Pulmonary artery endothelial cell (primary cell): ENCODE data around the gene PARD3. TPM values are rescaled to one million over a fixed set of nuclear protein-coding genes. Genes with fewer than 3 reads are reported as not detected.
A peak's percentile ranks its signal among the peaks of the same experiment; 100 is the strongest.
"Not testable (repeated sequence)": the region's sequence is repeated elsewhere in the genome, so short reads cannot be mapped to it uniquely, and the experiment has no call there.

Experiments used
- DNase-seq: peaks from one replicate; pipeline ENCODE4 v3.0.0-alpha.2; 2011; ENCODE audit warnings: low read depth, low spot score
- total RNA-seq: library from RNA; depleted of rRNA; stranded (reverse); fragments of >200 nt; gene quantifications from 2 replicates; pipeline ENCODE4 v1.2.3, GENCODE V29; 2014

PARD3 gene
- total RNA-seq, 1 donor from 2014 or later, result 34.8 TPM

- no peak for DNase-seq
Measured at GRCh38 chr10:34088208-34088794, 726.8 kb downstream of the PARD3 start.

- DNase-seq, result no peak
Measured at GRCh38 chr10:34087095-34087418, 728.0 kb downstream of the PARD3 start.

GRCh38 chr10:34083567-34083966 is 731.5 kb downstream of the PARD3 start:
- no peak for DNase-seq

- no peak for DNase-seq
Measured at GRCh38 chr10:34081948-34082347, 733.1 kb downstream of the PARD3 start.

GRCh38 chr10:34081347-34081743 is 733.8 kb downstream of the PARD3 start:
- no peak for DNase-seq

- DNase-seq, result no peak
Measured at GRCh38 chr10:34080485-34081346, 734.4 kb downstream of the PARD3 start.

- DNase-seq, result no peak
Measured at GRCh38 chr10:34079702-34080484, 735.2 kb downstream of the PARD3 start.

- peak; percentile 86 for DNase-seq
Measured at GRCh38 chr10:34078745-34079470, 736.2 kb downstream of the PARD3 start.

GRCh38 chr10:34078017-34078744 is 736.9 kb downstream of the PARD3 start:
- DNase-seq, result no peak

- no peak for DNase-seq
Measured at GRCh38 chr10:34076443-34076842, 738.7 kb downstream of the PARD3 start.

- no peak for DNase-seq
Measured at GRCh38 chr10:34075254-34075926, 739.7 kb downstream of the PARD3 start.

- no peak for DNase-seq
Measured at GRCh38 chr10:34074051-34074450, 741.0 kb downstream of the PARD3 start.

GRCh38 chr10:34067741-34068140 is 747.4 kb downstream of the PARD3 start:
- not testable (repeated sequence) for DNase-seq

- DNase-seq, result no peak
Measured at GRCh38 chr10:34063592-34063991, 751.5 kb downstream of the PARD3 start.

- no peak for DNase-seq
Measured at GRCh38 chr10:34061841-34062240, 753.3 kb downstream of the PARD3 start.
